Liver (tissue), 9 donors: ENCODE results near the gene OR6B1. TPM values are rescaled to one million over a fixed set of nuclear protein-coding genes. Genes with fewer than 3 reads are reported as not detected.

Experiments used
- DNase-seq: peaks from one replicate; pipeline ENCODE4 v3.0.0-alpha.2; 2017; ENCODE audit warnings: low spot score
- H3K27ac ChIP-seq, 2 donors: one replicate each; pipeline ENCODE4 v1.7.0; 2013; ENCODE audit warnings: inconsistent platforms in 2 of 2, low read length in 2 of 2, control low read depth in 1 of 2, low read depth in 1 of 2, mild to moderate bottlenecking in 1 of 2
- H3K27me3 ChIP-seq, 4 donors: one replicate each; pipeline versions ENCODE4 v1.6.1 to v1.7.0; 2013; ENCODE audit warnings: low read length in 3 of 4, inconsistent platforms in 1 of 4, mild to moderate bottlenecking in 1 of 4, moderate library complexity in 1 of 4; ENCODE audit not compliant: control insufficient read depth in 4 of 4, insufficient read depth in 4 of 4
- H3K36me3 ChIP-seq, 4 donors: one replicate each; pipeline versions ENCODE4 v1.6.1 to v1.7.0; 2013; ENCODE audit warnings: low read length in 3 of 4, mild to moderate bottlenecking in 3 of 4, low read depth in 1 of 4, moderate library complexity in 1 of 4; ENCODE audit not compliant: control insufficient read depth in 4 of 4, insufficient read depth in 3 of 4
- H3K4me1 ChIP-seq, 4 donors: one replicate each; pipeline versions ENCODE4 v1.6.1 to v1.7.0; 2013; ENCODE audit warnings: low read length in 3 of 4, mild to moderate bottlenecking in 3 of 4, moderate library complexity in 1 of 4; ENCODE audit not compliant: control insufficient read depth in 4 of 4, insufficient read depth in 4 of 4
- H3K4me3 ChIP-seq, 3 donors: one replicate each; pipeline versions ENCODE4 v1.6.1 to v1.7.0; 2013; ENCODE audit warnings: low read length in 3 of 3, control low read depth in 1 of 3, low read depth in 1 of 3, mild to moderate bottlenecking in 1 of 3
- H3K9ac ChIP-seq, 2 donors: one replicate each; pipeline ENCODE4 v1.7.0; 2013; ENCODE audit warnings: low read length in 2 of 2, mild to moderate bottlenecking in 2 of 2, moderate library complexity in 2 of 2, control low read depth in 1 of 2, low read depth in 1 of 2
- H3K9me3 ChIP-seq, 4 donors: one replicate each; pipeline versions ENCODE4 v1.6.1 to v1.7.0; 2013; ENCODE audit warnings: low read length in 3 of 4; ENCODE audit not compliant: control insufficient read depth in 4 of 4
- FOXA1 ChIP-seq: IDR thresholded peaks from 2 replicates; pipeline ENCODE4 v1.6.1; 2016; ENCODE audit warnings: antibody characterized with exemption
- FOXA2 ChIP-seq: IDR thresholded peaks from 2 replicates; pipeline ENCODE4 v1.6.1; 2016; ENCODE audit warnings: antibody characterized with exemption
- GABPA ChIP-seq, 2 donors: IDR thresholded peaks in 1 of 2; conservative IDR thresholded peaks in 1 of 2; 2 replicates each; pipeline ENCODE4 v1.6.1; 2016; ENCODE audit warnings: antibody characterized with exemption in 2 of 2, mild to moderate bottlenecking in 1 of 2, moderate library complexity in 1 of 2
- JUND ChIP-seq, 2 donors: IDR thresholded peaks; 2 replicates each; pipeline ENCODE4 v1.6.1; 2016; ENCODE audit warnings: antibody characterized with exemption in 2 of 2
- NR2F2 ChIP-seq: IDR thresholded peaks from 2 replicates; pipeline ENCODE4 v1.6.1; 2016; ENCODE audit warnings: antibody characterized with exemption
- RXRA ChIP-seq, 2 donors: IDR thresholded peaks; 2 replicates each; pipeline ENCODE4 v1.6.1; 2017 to 2018; ENCODE audit warnings: antibody characterized with exemption in 2 of 2, mild to moderate bottlenecking in 1 of 2
- SP1 ChIP-seq: IDR thresholded peaks from 2 replicates; pipeline ENCODE4 v1.6.1; 2018; ENCODE audit warnings: antibody characterized with exemption, mild to moderate bottlenecking
- TAF1 ChIP-seq: conservative IDR thresholded peaks from 2 replicates; pipeline ENCODE4 v1.6.1; 2016; ENCODE audit warnings: antibody characterized with exemption, mild to moderate bottlenecking
- YY1 ChIP-seq: IDR thresholded peaks from 2 replicates; pipeline ENCODE4 v1.6.1; 2016; ENCODE audit warnings: antibody characterized with exemption, mild to moderate bottlenecking
- WGBS: extraction: QIAGEN DNeasy Blood & Tissue Kit; methylation state at CpG from one replicate; pipeline ENCODE4 v1.1.7; 2013; 5-methylcytosine and 5-hydroxymethylcytosine counted together
- polyA plus RNA-seq, 2 donors: library from polyadenylated mRNA; stranded (reverse) in 1 of 2; unstranded in 1 of 2; fragments of 200-250 nt in 1 of 2; fragments of >200 nt in 1 of 2; fragmentation: Nextera tagmentation in 1 of 2; extraction: Ambion mirVana in 1 of 2; gene quantifications; one replicate each; pipeline versions ENCODE4 v1.2.1 to v1.2.3, GENCODE V29; 2013 to 2015
- total RNA-seq, 2 donors: library from RNA; depleted of rRNA; stranded (reverse); fragments of >200 nt; gene quantifications; one replicate each; pipeline ENCODE4 v1.2.3, GENCODE V29; 2014
- TF ChIP-seq, protein P1 (sequence below): IDR thresholded peaks from 2 replicates; pipeline ENCODE4 v1.6.1; 2016; ENCODE audit warnings: antibody characterized with exemption
- TF ChIP-seq, protein P2 (sequence below): IDR thresholded peaks from 2 replicates; pipeline ENCODE4 v1.6.1; 2016; ENCODE audit warnings: antibody characterized with exemption
- TF ChIP-seq, protein P3 (sequence below): IDR thresholded peaks from 2 replicates; pipeline ENCODE4 v1.6.1; 2016; ENCODE audit warnings: antibody characterized with exemption
- TF ChIP-seq, protein P4 (sequence below): fragments of 150-350 bp; IDR thresholded peaks from 2 replicates; pipeline ENCODE4 v1.5.1; 2017; ENCODE audit warnings: improper control_type of control experiment, low read depth, low read length; ENCODE audit not compliant: missing input control
- donor health status: healthy.
- donor health status: healthy.
- donor health status: healthy.
- donor health status: healthy.
- donor health status: healthy.

The OR6B1 gene
- total and polyA plus RNA-seq, 4 donors: 0.05 TPM; not detected in 3

DNA sequence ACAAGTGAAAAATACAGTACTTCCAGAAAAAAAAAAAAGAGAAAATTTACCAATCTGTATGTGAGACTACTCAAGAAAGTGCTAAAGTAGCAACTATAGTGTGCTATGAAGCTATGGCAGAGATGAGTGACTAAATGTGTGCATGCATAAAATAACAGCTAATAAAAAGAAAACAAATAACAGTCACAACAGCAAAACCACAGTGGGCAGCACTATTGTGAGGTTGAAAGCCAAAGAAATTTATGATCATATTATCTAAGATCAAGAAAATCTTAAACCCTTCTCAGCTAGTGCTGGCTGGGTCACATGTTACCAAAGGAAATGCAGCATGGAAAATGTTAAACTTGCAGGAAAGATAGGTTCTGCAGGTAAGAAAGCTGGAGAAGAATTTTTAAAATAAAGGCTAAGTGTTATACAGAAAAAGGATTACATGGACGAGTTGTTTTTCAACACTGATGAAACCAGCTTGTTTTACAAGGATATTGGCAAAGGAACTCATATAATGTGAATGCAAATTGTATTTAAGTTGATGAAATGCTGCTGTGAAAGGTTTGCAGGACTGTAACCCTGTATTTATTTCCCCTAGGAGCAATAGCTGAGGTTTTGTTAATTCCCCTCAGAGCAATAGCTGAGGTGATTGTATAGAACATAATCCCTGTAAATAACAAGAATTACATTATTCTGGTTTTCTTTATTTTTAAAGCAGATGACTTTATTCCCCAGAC is 33.0 kb downstream of the OR6B1 start:
- TF ChIP-seq, protein P1, sequence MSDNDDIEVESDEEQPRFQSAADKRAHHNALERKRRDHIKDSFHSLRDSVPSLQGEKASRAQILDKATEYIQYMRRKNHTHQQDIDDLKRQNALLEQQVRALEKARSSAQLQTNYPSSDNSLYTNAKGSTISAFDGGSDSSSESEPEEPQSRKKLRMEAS: no peak
- TF ChIP-seq TAF1: no peak
- TF ChIP-seq, protein P2, sequence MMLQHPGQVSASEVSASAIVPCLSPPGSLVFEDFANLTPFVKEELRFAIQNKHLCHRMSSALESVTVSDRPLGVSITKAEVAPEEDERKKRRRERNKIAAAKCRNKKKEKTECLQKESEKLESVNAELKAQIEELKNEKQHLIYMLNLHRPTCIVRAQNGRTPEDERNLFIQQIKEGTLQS: no peak
- no peak for TF ChIP-seq JUND (IDR thresholded peaks at IDR 0.05)
- no peak for TF ChIP-seq GABPA (IDR thresholded peaks at IDR 0.05 in 1 of 2, conservative IDR thresholded peaks at IDR 0.05 in 1 of 2)
- no peak for TF ChIP-seq FOXA1
- TF ChIP-seq SP1: no peak
- TF ChIP-seq, protein P3, sequence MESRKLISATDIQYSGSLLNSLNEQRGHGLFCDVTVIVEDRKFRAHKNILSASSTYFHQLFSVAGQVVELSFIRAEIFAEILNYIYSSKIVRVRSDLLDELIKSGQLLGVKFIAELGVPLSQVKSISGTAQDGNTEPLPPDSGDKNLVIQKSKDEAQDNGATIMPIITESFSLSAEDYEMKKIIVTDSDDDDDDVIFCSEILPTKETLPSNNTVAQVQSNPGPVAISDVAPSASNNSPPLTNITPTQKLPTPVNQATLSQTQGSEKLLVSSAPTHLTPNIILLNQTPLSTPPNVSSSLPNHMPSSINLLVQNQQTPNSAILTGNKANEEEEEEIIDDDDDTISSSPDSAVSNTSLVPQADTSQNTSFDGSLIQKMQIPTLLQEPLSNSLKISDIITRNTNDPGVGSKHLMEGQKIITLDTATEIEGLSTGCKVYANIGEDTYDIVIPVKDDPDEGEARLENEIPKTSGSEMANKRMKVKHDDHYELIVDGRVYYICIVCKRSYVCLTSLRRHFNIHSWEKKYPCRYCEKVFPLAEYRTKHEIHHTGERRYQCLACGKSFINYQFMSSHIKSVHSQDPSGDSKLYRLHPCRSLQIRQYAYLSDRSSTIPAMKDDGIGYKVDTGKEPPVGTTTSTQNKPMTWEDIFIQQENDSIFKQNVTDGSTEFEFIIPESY: no peak
- no peak for TF ChIP-seq YY1
- TF ChIP-seq FOXA2: no peak
- TF ChIP-seq NR2F2: no peak
- TF ChIP-seq, protein P4, sequence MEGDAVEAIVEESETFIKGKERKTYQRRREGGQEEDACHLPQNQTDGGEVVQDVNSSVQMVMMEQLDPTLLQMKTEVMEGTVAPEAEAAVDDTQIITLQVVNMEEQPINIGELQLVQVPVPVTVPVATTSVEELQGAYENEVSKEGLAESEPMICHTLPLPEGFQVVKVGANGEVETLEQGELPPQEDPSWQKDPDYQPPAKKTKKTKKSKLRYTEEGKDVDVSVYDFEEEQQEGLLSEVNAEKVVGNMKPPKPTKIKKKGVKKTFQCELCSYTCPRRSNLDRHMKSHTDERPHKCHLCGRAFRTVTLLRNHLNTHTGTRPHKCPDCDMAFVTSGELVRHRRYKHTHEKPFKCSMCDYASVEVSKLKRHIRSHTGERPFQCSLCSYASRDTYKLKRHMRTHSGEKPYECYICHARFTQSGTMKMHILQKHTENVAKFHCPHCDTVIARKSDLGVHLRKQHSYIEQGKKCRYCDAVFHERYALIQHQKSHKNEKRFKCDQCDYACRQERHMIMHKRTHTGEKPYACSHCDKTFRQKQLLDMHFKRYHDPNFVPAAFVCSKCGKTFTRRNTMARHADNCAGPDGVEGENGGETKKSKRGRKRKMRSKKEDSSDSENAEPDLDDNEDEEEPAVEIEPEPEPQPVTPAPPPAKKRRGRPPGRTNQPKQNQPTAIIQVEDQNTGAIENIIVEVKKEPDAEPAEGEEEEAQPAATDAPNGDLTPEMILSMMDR: no peak
- H3K4me1 ChIP-seq: no peaks in the 10 kb centered on the region
- no peak overlapping the region for H3K9ac ChIP-seq
- H3K9me3 ChIP-seq: no peaks in the 10 kb centered on the region
- H3K27me3 ChIP-seq: peaks cover 0 to 8% (median 0%) of the 10 kb centered on the region in 4 donors
- DNase-seq: no peak
- H3K36me3 ChIP-seq: no peaks in the 10 kb centered on the region
- H3K27ac ChIP-seq: no peak overlapping the region
- H3K4me3 ChIP-seq: no peak overlapping the region
- 80% methylated on average over 1 of the region's 1 CpG for WGBS

DNA sequence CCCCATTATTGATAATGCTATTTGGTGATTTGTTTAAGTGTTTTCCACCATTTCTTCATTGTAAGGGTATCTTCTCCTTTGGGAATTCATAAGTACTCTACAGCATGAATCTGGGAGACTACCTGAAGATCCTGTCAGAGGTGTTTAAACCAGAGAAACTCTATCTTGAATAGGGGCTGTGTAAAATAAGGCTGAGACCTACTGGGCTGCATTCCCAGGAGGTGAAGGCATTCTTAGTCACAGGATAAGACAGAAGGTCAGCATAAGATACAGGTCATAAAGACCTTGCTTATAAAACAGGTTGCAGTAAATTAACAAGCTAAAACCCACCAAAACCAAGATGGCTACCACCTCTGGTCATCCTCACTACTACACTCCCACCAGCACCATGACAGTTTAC is 35.3 kb downstream of the OR6B1 start:
- TF ChIP-seq YY1 (no peak), TAF1 (no peak), GABPA (IDR thresholded peaks at IDR 0.05 in 1 of 2, conservative IDR thresholded peaks at IDR 0.05 in 1 of 2) (no peak), JUND (IDR thresholded peaks at IDR 0.05) (no peak), NR2F2 (no peak), FOXA2 (no peak), RXRA (IDR thresholded peaks at IDR 0.05) (no peak)
- DNase-seq: no peak
- H3K9ac ChIP-seq: no peak overlapping the region
- no peak overlapping the region for H3K27ac ChIP-seq
- H3K27me3 ChIP-seq: peaks cover 0 to 8% (median 0%) of the 10 kb centered on the region in 4 donors
- no peak overlapping the region for H3K4me3 ChIP-seq
- no peaks in the 10 kb centered on the region for H3K4me1 ChIP-seq
- H3K36me3 ChIP-seq: no peaks in the 10 kb centered on the region
- H3K9me3 ChIP-seq: peaks cover 0 to 3% (median 0%) of the 10 kb centered on the region in 4 donors
